HL-60/S4 treated with retinoic acid at 250 ng/mL for 4 days and 3 days (cell line): Measurements from ENCODE around the gene IFI30.

Source experiments
- in situ Hi-C: fragments of 300-500 bp; cut with MboI; formaldehyde crosslinking; loops from 2 replicates; pipeline ENCODE4 v1.7.0; 2022; ENCODE audit warnings: low sequenced_read_pairs

Gene IFI30

GRCh38 chr19:18170714-18171255 is 2.8 kb upstream of the IFI30 start:
- in situ Hi-C loops: no loop called here

DNA sequence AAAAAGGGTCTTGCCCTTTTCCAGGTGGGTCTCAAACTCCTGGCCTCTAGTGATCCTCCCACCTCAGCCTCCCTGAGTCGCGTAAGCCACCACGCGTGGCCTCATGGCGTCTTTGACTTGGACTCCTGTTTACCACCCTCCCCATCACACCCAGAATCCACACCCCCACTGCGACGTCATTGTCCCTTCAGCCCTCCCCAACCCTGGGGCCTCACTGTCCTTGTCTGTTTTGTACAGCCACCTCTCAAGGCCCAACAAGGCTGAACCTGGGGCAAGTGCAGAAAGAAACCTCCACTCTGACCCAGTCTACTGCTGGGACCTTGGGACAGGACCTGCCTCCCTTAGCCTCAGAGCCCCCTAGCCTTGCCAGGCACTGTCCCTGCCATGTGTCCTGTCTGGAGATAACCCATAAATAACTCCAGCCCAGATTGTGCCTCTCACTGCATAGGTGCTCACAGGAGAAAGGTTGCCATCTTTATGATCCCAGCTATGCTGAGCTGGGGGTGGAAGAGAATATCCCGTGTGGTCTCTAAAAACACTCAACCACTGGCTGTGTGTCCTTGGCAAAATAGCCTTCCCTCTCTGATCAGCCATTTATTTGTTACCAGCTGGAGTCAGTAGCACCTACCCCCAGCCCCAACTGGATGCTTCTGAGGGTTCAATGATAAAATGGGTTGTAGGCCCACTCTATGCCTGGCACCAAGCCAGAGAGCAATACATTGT is 1.8 kb upstream of the IFI30 start:
- in situ Hi-C loops: no loop called here

GRCh38 chr19:18172331-18173053 is 1.1 kb upstream of the IFI30 start:
- in situ Hi-C loops: no loop called here

DNA sequence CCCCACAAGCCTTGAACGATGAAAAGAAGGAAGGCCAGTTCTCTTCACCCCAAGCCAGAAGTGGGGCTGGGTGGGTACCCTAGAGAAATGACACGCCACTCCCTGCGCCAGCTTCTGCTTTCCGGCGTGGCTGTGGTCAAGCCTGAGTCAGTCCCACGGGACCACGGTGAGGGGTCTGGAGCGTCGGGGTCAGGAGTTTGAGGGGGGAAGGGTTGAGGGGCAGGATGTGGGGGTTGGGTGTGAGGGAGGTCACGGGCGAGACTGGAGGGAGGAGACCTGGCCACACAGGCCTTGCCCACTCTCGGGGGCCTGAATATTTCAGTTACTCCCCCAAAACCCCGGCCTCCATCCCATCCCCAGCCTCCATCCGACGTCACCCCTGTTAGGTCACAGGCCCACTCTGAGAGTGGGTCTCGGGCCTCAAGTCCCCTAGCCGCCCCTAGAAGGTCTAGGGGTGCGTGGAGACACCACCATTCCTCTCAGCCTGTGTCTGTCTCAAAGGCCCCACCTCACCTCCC is 500 bp upstream of the IFI30 start:
- in situ Hi-C loops: no loop called here

GRCh38 chr19:18174983-18175382 is 1.4 kb downstream of the IFI30 start:
- in situ Hi-C loops: no loop called here

DNA sequence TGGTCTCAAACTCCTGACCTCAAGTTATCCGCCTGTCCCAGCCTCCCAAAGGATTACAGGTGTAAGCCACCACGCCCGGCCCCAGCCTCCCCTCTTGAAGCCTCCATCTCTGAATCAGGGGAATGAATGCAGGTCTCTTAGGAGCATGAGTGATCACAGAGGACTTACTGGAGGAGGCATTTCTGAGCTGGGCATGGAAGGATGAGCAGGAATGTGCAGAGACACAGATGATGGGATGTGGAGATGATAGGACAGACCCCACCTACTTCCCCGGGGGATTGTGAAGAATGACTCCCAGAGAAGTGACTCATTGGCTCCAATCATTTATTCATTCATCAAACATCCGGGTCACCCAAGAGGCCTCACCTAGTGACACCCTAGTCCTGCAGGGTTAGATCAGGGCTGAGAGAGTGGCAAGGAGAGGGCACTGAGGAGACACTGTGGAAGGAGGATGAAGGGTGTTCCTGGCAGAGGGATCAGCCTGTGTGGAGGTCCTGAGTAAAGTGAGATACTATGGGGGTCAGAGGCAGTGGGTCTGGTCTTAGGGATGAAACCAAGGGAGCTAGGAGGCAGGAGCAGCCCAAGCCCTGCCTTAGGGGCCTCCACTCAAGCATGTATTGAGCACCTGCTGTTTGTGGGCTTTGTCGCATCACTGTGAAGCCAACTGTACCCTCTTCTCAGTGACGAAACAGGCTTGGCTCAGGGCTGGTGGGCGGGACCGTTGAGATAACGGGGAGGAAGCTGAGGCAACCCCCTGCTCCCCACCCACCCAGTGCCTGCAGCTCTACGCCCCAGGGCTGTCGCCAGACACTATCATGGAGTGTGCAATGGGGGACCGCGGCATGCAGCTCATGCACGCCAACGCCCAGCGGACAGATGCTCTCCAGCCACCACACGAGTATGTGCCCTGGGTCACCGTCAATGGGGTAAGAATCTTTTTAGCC is 3.0 kb downstream of the IFI30 start:
- in situ Hi-C loops: no loop called here

DNA sequence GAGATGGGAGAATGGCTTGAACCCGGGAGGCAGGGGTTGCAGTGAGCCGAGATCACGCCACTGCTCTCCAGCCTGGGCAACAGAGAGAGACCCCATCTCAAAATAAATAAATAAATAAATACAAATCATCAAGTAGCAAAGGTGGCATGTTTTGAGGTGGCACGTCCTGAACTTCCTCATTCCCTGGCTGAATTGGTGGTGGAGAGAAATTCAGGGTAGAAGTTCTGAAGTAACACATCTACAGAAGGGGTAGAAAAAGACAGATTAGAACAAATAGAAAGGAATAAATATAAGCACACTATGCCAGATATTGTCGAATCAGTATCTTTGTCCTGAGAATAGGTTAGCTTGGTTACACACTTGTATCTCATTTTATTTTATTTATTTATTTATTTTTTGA is 6.3 kb downstream of the IFI30 start:
- in situ Hi-C loops: no loop called here

DNA sequence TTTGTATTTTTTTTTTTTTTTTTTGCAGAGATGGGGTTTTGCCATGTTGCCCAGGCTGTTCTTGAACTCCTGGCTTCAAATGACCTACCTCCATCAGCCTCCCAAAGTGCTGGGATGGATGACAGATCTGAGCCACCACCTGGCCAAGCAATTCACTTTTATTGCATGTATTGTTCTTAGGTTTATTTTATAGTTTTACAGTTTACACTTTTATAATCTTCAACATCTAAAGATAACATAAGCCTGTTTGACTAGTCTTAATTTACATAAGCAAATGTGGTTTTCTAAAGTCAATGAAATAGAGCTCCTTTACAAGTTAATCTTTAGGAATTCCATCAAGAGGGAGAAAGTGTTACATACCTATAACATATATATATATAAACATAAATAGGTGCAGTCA is 9.9 kb downstream of the IFI30 start:
- in situ Hi-C loops: no loop called here

- in situ Hi-C loops: no loop called here
Measured at GRCh38 chr19:18185538-18185937, 11.9 kb downstream of the IFI30 start.

DNA sequence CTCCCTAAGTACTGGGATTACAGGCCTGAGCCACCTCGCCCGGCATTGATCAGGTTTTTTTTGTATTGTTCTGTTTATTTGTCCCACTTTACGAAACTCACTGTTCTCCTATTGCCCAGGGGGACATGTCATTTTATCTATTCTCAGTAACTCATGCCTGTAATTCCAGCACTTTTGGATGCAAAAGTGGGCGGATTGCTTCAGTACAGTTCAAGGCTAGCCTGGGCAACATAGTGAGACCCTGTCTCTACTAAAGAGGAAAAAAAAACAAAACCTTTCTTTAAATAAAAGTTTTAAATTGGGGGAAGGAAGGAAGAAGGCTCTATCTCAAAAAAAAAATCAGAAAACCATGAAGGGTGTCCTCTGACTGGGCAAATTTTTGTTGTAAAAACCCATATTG is 16.7 kb downstream of the IFI30 start:
- in situ Hi-C loops: no loop called here

GRCh38 chr19:18191640-18192062 is 18.0 kb downstream of the IFI30 start:
- in situ Hi-C loops: no loop called here

DNA sequence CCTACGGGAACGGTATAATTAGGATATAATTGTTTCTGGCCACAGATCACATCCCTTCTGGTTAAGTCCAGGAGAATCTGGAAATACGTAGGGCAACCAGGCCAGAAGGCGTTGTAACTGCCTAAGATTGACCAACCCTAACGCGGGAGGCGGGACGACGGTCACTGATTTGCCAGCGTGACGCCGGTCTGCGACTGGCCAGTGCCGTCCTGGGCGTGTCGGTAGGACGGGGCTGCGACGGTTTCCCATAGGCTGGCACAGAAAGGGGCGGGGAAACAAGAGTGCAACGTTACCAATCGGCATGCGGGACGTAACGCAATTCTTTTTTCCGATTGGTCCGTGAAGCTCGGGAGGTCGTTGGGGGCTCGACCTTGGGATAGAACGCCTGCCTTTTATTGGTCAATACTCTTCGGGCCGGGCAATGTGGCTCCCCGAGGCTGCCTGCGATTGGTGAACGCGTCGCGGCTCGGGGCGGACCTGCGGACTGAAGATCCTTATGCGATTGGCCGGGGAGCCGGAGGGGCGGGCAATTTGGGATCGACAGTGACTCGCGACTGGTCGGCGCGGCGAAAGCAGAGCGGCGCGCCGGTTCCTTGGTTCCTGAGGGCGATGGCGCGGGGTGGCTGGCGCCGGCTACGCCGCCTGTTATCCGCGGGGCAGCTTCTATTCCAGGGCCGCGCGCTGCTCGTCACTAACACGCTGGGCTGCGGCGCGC is 19.2 kb downstream of the IFI30 start, which contains the start of gene MPV17L2:
TSS of gene MPV17L2 (plus strand) at position 546 of the 715 bp plus-strand sequence. CDS start at position 610, 64 bp downstream.
- in situ Hi-C loops: no loop called here

DNA sequence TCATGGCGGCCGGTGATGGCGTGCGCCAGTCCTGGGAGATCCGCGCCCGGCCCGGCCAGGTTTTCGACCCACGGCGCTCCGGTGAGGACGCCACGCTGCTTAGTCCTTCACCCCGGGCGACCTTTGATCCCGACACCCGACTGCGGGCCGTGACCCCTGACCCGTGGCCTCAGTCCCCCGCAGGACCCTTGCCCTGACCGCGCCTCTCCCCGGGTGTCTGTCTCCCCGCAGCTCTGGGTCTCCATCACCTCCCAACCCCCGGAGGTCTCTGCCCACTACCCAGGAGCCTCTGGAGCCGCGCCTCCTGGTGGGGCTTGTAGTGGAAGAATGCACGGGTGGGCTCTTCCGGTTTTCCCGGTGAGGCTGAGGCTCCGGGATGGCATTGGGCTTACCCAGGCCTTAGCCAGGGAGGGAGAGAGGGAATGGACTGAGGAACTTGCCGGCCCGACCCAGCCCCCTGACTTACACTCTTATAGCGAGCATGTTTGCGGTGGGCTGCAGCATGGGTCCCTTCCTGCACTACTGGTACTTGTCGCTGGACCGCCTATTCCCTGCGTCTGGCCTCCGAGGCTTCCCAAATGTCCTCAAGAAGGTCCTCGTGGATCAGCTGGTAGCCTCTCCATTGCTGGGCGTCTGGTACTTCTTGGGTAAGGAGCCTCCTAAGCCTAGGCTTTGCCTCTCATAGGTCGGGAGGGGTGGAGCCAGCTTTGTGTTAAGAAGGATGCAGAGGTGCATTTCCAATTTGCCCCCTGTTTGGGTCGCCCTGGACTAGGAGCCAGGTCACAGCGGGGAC is 20.0 kb downstream of the IFI30 start:
- in situ Hi-C loops: no loop called here

GRCh38 chr19:18194181-18194530 is 20.5 kb downstream of the IFI30 start:
- in situ Hi-C loops: no loop called here

GRCh38 chr19:18194554-18195238 is 21.1 kb downstream of the IFI30 start:
- in situ Hi-C loops: no loop called here

DNA sequence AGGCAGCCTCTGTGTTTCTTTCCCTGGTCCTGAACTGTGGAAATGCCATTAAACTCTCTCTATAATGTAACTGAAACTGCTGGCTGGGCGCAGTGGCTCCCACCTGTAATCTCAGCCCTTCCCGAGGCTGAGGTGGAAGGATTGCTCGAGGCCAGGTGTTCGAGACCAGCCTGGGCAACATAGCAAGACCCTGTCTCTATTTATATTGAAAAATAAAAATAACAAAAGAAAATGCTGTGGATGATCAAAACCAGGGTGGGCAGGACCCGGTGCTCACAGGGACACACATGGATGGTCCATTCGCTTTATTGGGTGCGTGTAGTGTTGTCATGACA is 22.9 kb downstream of the IFI30 start:
- in situ Hi-C loops: no loop called here

DNA sequence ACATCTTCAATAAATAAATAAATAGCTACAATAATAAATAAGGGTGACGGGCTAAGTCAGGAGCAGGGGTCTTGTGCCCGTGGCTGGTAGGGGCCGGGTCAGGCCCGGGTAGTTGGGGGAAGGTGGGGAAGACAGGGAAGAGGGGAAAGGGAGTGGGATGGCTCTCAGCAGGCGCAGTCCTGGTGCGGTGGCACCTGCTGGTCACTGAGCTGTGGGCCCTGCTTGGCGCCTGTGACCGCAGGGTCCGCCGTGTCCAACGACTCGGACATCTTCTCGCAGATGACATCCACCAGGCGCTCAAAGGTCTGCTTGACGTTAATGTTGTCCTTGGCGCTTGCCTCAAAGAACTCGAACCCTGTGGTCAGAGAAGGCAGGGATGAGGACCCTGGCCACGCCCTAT is 23.7 kb downstream of the IFI30 start:
- in situ Hi-C loops: no loop called here

DNA sequence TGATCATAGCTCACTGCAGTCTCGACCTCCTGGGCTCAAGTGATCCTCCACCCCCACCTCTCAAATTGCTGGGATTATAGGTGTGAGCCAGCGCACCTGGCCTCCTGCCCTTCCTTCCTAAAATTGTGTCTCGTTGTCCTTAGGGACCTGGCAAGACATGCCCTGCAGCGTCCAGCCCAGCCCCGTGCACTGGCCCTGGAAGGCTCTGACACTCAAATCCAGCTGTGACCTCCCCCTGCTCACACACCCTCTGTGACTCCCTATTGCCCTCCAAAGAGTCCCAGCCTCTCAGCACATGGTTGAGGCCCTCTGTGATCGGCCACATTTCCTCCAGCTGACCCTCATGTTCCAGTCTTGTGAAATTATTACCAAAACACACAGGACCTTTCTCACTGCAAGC is 24.3 kb downstream of the IFI30 start:
- in situ Hi-C loops: no loop called here

GRCh38 chr19:18198374-18198773 is 24.8 kb downstream of the IFI30 start:
- in situ Hi-C loops: no loop called here
